ENCODE measurements around the gene RAPGEF2.

- TF ChIP-seq CTCF (IDR thresholded peaks at IDR 0.05): no peak
- no peak for TF ChIP-seq POLR2AphosphoS5 (IDR thresholded peaks at IDR 0.05; ENCODE audit: insufficient read depth in 1 of 2, low read depth in 1 of 2)
- no peak for TF ChIP-seq POLR2A (IDR thresholded peaks at IDR 0.05)
Measured at GRCh38 chr4:159197885-159198269, 95.0 kb downstream of the RAPGEF2 start.
